Measurements from ENCODE around the gene CD34. TPM values are rescaled to one million over a fixed set of nuclear protein-coding genes. Genes with fewer than 3 reads are reported as not detected.

The CD34 gene
- total RNA-seq, 1 donor: 0.42 TPM

DNA sequence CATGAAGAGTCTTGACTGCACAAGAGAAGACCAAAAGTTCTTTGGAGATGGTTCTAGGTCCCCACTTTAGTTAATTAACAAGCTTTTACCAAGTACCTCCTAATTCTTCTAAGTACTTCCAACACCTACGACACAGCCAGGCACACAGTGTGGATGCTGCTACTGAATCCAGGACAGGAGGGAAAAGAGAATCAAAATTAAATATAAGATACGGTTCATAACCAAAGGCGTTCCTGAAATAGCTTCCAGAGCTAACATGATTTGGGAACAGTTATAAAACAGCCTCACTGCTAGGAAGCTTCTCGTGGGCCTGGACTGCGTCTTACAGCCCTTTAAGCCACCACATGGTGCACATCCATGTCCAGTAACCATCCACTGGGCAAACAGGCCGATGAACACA lies 75.0 kb downstream of the CD34 start:
- H3K4me1 ChIP-seq (ENCODE audit: insufficient read depth, low read length): peaks cover 51% of the 10 kb centered on the region
- no peaks in the 10 kb centered on the region for H3K9me3 ChIP-seq (ENCODE audit: low read depth, low read length)
- no peaks in the 10 kb centered on the region for H3K27me3 ChIP-seq (ENCODE audit: insufficient read depth, low read length)
- H3K4me3 ChIP-seq (ENCODE audit: low read length): no peak overlapping the region

- Histone ChIP-seq H3K27me3 (ENCODE audit: insufficient read depth, low read length) (no peaks in the 10 kb centered on the region), H3K9me3 (ENCODE audit: low read depth, low read length) (no peaks in the 10 kb centered on the region), H3K4me3 (ENCODE audit: low read length) (no peak overlapping the region), H3K4me1 (ENCODE audit: insufficient read depth, low read length) (peaks cover 55% of the 10 kb centered on the region)
Measured at GRCh38 chr1:207833956-207834660, 76.8 kb downstream of the CD34 start.

GRCh38 chr1:207833381-207833780 lies 77.5 kb downstream of the CD34 start:
- H3K4me3 ChIP-seq (ENCODE audit: low read length): no peak overlapping the region
- peaks cover 54% of the 10 kb centered on the region for H3K4me1 ChIP-seq (ENCODE audit: insufficient read depth, low read length)
- H3K9me3 ChIP-seq (ENCODE audit: low read depth, low read length): no peaks in the 10 kb centered on the region
- H3K27me3 ChIP-seq (ENCODE audit: insufficient read depth, low read length): no peaks in the 10 kb centered on the region

DNA sequence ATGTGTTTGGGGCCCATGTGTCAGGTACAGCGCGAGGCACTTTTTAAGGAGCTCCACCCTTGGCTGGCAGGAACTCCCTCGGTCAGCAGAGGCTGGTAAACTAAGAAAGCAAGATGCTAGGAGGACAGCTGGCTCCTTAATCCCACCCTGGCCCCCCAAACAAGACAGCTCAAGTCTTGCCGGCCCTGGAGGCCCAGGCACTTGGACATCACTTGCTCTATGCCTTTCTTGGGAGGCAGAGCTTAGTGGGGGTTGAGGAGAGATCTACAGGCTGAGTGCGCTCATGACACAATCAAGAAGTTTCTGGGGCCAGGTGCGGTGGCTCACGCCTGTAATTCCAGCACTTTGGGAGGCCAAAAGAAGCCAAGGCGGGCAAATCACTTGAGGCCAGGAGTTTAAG lies 78.1 kb downstream of the CD34 start:
- Histone ChIP-seq H3K4me1 (ENCODE audit: insufficient read depth, low read length) (peaks cover 60% of the 10 kb centered on the region), H3K9me3 (ENCODE audit: low read depth, low read length) (no peaks in the 10 kb centered on the region), H3K4me3 (ENCODE audit: low read length) (no peak overlapping the region), H3K27me3 (ENCODE audit: insufficient read depth, low read length) (no peaks in the 10 kb centered on the region)

GRCh38 chr1:207831517-207832327 lies 79.2 kb downstream of the CD34 start:
- Histone ChIP-seq H3K9me3 (ENCODE audit: low read depth, low read length) (no peaks in the 10 kb centered on the region), H3K4me3 (ENCODE audit: low read length) (no peak overlapping the region), H3K4me1 (ENCODE audit: insufficient read depth, low read length) (peaks cover 70% of the 10 kb centered on the region), H3K27me3 (ENCODE audit: insufficient read depth, low read length) (no peaks in the 10 kb centered on the region)

Other genes with a start within 250 kb of the CD34 start
- gene CD46, start 159.1 kb downstream of the CD34 start, total RNA-seq: 120 TPM

Data from mononuclear cell (primary cell).